HL-60 (cell line): ENCODE measurements around the gene PTPRT.

Source experiments
- CTCF ChIP-seq: IDR thresholded peaks from one replicate; pipeline ENCODE4 v1.5.1; 2011; ENCODE audit warnings: low read length, control low read depth, inconsistent platforms; ENCODE audit not compliant: insufficient read depth
- GABPA ChIP-seq: IDR thresholded peaks from 2 replicates; pipeline ENCODE4 v1.6.1; 2012; ENCODE audit warnings: low read depth
- POLR2AphosphoS5 ChIP-seq: IDR thresholded peaks from 2 replicates; pipeline ENCODE4 v1.6.1; 2012; ENCODE audit warnings: low read depth
- REST ChIP-seq: IDR thresholded peaks from 2 replicates; pipeline ENCODE4 v1.6.1; 2012; ENCODE audit warnings: low read depth; ENCODE audit not compliant: insufficient replicate concordance
- SPI1 ChIP-seq: IDR thresholded peaks from 2 replicates; pipeline ENCODE4 v1.6.1; 2012; ENCODE audit warnings: low read depth, mild to moderate bottlenecking, borderline replicate concordance

GRCh38 chr20:43202100-43202499 is 12.4 kb upstream of the PTPRT start:
- TF ChIP-seq CTCF (no peak), REST (no peak), POLR2AphosphoS5 (no peak), GABPA (no peak), SPI1 (no peak)
